GM21825 (cell line): ENCODE measurements around the gene POLDIP2.

Experiments used
- ATAC-seq: cut with Tn5 transposase; IDR thresholded peaks from one replicate; pipeline ENCODE4 v1.9.1; 2021; ENCODE audit warnings: mild to moderate bottlenecking, moderate library complexity; ENCODE audit not compliant: unreplicated experiment

Gene POLDIP2

GRCh38 chr17:28318759-28319597, 38.3 kb downstream of the POLDIP2 start, which contains the start of gene TMEM97:
TMEM97 (plus strand) TSS chr17:28319200; CDS start chr17:28319240, 40 bp downstream.
- ATAC-seq: peak; percentile 85

- peak; percentile 1 for ATAC-seq
Measured at GRCh38 chr17:28317966-28318758, 39.2 kb downstream of the POLDIP2 start.

GRCh38 chr17:28317099-28317965, 40.0 kb downstream of the POLDIP2 start:
- no peak for ATAC-seq

- no peak for ATAC-seq
Measured at GRCh38 chr17:28315846-28316705, 41.3 kb downstream of the POLDIP2 start.

- ATAC-seq: no peak
Measured at GRCh38 chr17:28313841-28314240, 43.5 kb downstream of the POLDIP2 start.

GRCh38 chr17:28306954-28307401, 50.3 kb downstream of the POLDIP2 start:
- ATAC-seq: no peak

- no peak for ATAC-seq
Measured at GRCh38 chr17:28298449-28298848, 58.9 kb downstream of the POLDIP2 start.
